ENCODE results near the gene TNP1.

TNP1 gene

DNA sequence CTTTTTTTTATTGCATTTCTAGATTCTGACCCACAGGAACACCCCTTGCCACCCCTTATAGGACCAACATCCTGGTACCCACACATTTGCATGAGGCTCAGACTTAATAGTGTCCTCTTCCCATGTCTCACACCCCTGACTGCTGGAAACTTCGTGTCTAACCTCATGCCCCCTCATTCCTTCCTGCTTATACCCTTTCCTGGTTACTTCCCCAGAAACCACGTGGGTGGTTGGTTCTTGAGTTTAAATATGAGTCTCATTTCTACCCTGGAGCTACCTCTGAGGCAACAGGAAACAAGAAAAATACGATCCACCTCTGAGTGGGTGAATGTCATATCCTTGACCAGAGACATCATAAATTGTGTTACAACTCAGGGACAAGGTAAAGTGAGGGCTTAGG, 1.6 kb downstream of the TNP1 start:
- no peaks in the 10 kb centered on the region for H3K9me3 ChIP-seq (ENCODE audit: control insufficient read depth, insufficient read depth, low read depth, low read length)
- H3K36me3 ChIP-seq (ENCODE audit: control insufficient read depth, insufficient read depth, low read length) = no peaks in the 10 kb centered on the region
- H3K4me3 ChIP-seq (ENCODE audit: low read depth, low read length) = no peak overlapping the region
- H3K27ac ChIP-seq (ENCODE audit: low read depth, low read length) = no peak overlapping the region
- no peaks in the 10 kb centered on the region for H3K27me3 ChIP-seq (ENCODE audit: control insufficient read depth, insufficient read depth, low read length)
- H3K9ac ChIP-seq (ENCODE audit: low read length) = no peak overlapping the region
- peaks cover 9% of the 10 kb centered on the region for H3K4me1 ChIP-seq (ENCODE audit: control insufficient read depth, insufficient read depth, low read length)

DNA sequence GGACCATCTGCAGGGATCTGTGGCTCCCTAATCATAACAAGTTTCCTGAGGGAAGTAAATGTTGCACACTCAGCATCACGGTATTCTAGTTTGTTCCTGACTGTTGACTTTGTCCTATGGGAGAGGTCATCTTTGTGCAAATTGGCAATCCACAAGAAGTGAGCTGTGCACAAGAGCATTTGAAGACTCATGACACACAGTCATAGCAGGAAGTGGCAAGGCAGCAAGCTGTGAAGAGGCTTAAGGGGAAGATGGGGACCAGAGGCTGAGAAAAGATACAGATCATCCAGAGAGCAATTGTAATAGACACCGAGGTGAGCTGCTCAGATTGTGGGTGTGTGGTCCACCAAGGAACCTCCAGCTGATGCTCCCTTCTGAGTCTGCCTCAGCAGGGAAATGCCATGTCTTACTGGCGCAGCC, 2.7 kb downstream of the TNP1 start:
- no peak overlapping the region for H3K9ac ChIP-seq (ENCODE audit: low read length)
- H3K27me3 ChIP-seq (ENCODE audit: control insufficient read depth, insufficient read depth, low read length) = no peaks in the 10 kb centered on the region
- H3K36me3 ChIP-seq (ENCODE audit: control insufficient read depth, insufficient read depth, low read length) = no peaks in the 10 kb centered on the region
- H3K27ac ChIP-seq (ENCODE audit: low read depth, low read length) = no peak overlapping the region
- peaks cover 9% of the 10 kb centered on the region for H3K4me1 ChIP-seq (ENCODE audit: control insufficient read depth, insufficient read depth, low read length)
- no peaks in the 10 kb centered on the region for H3K9me3 ChIP-seq (ENCODE audit: control insufficient read depth, insufficient read depth, low read depth, low read length)
- no peak overlapping the region for H3K4me3 ChIP-seq (ENCODE audit: low read depth, low read length)

DNA sequence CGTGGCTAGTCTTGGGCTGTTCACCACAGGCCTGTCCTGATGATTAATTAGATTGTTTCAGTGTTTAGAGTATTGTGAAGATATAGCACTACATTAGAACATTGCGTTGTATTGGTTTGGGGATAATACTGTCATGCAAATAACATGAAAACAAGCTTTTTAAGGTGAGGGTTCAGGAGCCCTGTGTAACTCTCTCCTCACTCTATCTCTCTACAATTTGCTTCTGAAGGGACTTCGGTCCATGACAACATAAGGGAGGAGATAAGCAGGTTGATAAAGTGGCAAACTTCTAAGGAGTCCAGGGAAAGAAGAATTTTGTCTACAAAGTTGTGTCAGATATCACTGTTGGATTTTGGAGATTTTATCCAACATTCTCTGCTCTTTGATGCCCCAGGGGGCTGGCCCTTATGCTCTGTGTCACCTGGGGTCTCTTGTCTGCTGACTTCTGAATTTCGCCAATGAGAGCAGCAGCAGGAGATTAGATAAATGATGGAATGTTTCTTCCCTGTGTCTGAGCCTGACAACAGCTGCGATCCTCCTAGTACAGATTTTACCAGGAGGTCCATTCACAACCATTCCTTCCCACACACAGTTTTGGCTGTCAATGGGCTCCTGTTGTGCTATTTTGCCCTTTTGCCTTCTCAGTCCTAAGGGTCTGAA, 3.3 kb downstream of the TNP1 start:
- no peaks in the 10 kb centered on the region for H3K27me3 ChIP-seq (ENCODE audit: control insufficient read depth, insufficient read depth, low read length)
- H3K36me3 ChIP-seq (ENCODE audit: control insufficient read depth, insufficient read depth, low read length) = no peaks in the 10 kb centered on the region
- H3K9me3 ChIP-seq (ENCODE audit: control insufficient read depth, insufficient read depth, low read depth, low read length) = no peaks in the 10 kb centered on the region
- H3K27ac ChIP-seq (ENCODE audit: low read depth, low read length) = no peak overlapping the region
- H3K4me3 ChIP-seq (ENCODE audit: low read depth, low read length) = no peak overlapping the region
- peaks cover 9% of the 10 kb centered on the region for H3K4me1 ChIP-seq (ENCODE audit: control insufficient read depth, insufficient read depth, low read length)
- no peak overlapping the region for H3K9ac ChIP-seq (ENCODE audit: low read length)

DNA sequence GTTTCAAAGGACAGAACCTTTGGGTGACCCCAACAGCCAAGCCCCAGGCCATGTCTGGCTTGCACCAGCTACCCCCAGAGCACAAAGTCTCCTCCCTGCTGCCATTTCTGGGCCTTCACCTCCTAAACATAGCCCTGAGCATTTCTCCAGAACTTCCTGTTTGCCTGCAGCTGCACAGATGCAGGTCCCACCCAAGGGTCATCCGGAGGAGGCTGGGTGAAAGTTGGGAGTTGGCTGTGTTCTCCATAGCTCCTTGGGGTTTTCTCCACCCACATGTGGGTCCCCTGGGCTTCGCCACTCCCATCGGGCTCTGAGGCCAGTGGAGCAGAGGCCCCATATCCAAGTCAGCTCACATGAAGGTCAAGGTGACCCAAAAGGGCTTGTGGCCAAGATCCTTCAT, 4.3 kb downstream of the TNP1 start:
- Histone ChIP-seq H3K9ac (ENCODE audit: low read length) (no peak overlapping the region), H3K9me3 (ENCODE audit: control insufficient read depth, insufficient read depth, low read depth, low read length) (no peaks in the 10 kb centered on the region), H3K4me1 (ENCODE audit: control insufficient read depth, insufficient read depth, low read length) (peaks cover 9% of the 10 kb centered on the region)

DNA sequence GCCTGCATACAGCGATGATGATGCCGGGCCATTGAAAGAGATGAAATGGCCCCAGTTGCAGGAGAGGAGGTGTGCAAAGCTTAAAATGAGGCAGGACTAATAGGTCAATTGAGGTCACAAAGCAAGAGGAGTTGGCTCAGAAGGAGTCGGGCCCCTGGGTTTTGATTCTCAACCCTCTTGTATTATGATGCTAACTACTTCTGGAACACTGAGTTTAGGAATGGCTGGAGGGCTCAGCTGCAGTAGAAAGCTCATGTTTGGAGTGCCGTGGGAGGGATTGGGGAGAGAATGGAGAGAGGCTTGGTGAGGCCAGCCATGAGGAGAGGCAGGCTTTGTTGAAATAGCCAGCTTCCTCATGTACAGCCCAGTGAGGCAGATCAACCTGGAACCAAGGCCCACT, 4.8 kb downstream of the TNP1 start:
- Histone ChIP-seq H3K4me1 (ENCODE audit: control insufficient read depth, insufficient read depth, low read length) (peaks cover 9% of the 10 kb centered on the region), H3K27me3 (ENCODE audit: control insufficient read depth, insufficient read depth, low read length) (no peaks in the 10 kb centered on the region), H3K4me3 (ENCODE audit: low read depth, low read length) (no peak overlapping the region), H3K36me3 (ENCODE audit: control insufficient read depth, insufficient read depth, low read length) (no peaks in the 10 kb centered on the region), H3K27ac (ENCODE audit: low read depth, low read length) (no peak overlapping the region), H3K9ac (ENCODE audit: low read length) (no peak overlapping the region), H3K9me3 (ENCODE audit: control insufficient read depth, insufficient read depth, low read depth, low read length) (no peaks in the 10 kb centered on the region)

More for the DNA sequence above, 4.3 kb downstream of the TNP1 start:
- Histone ChIP-seq H3K27ac (ENCODE audit: low read depth, low read length) (no peak overlapping the region), H3K27me3 (ENCODE audit: control insufficient read depth, insufficient read depth, low read length) (no peaks in the 10 kb centered on the region), H3K36me3 (ENCODE audit: control insufficient read depth, insufficient read depth, low read length) (no peaks in the 10 kb centered on the region), H3K4me3 (ENCODE audit: low read depth, low read length) (no peak overlapping the region)

DNA sequence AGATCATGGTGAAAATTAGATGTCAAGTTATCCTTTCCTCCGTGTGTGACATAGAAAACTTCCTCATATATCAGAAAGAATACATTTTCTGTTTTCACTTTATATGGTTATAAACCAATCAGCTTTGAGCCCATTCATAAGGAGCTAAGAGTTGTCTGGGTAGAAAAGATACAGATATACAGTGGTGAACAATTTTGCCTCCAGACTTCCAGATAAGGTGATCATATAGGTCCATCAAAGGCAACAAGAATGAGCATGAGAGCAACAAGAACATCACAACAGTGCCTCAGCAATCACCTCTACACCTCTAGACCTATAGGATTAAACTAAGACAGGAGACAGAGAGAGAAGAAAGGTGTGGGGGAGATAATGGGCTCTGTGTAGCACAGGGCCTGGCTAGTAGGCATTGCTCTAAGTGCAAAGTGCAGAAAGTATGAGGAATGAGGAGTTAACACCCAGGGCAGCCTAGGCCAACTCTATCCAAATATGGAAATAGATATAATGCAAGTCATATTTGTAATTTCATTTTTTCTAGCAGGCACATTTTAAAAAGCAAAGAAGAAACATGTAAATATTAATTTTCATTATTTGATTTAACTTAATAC, 8.3 kb downstream of the TNP1 start:
- Histone ChIP-seq H3K27me3 (ENCODE audit: control insufficient read depth, insufficient read depth, low read length) (no peaks in the 10 kb centered on the region), H3K9ac (ENCODE audit: low read length) (no peak overlapping the region), H3K4me1 (ENCODE audit: control insufficient read depth, insufficient read depth, low read length) (peaks cover 9% of the 10 kb centered on the region), H3K4me3 (ENCODE audit: low read depth, low read length) (no peak overlapping the region), H3K9me3 (ENCODE audit: control insufficient read depth, insufficient read depth, low read depth, low read length) (no peaks in the 10 kb centered on the region), H3K36me3 (ENCODE audit: control insufficient read depth, insufficient read depth, low read length) (no peaks in the 10 kb centered on the region), H3K27ac (ENCODE audit: low read depth, low read length) (no peak overlapping the region)

DNA sequence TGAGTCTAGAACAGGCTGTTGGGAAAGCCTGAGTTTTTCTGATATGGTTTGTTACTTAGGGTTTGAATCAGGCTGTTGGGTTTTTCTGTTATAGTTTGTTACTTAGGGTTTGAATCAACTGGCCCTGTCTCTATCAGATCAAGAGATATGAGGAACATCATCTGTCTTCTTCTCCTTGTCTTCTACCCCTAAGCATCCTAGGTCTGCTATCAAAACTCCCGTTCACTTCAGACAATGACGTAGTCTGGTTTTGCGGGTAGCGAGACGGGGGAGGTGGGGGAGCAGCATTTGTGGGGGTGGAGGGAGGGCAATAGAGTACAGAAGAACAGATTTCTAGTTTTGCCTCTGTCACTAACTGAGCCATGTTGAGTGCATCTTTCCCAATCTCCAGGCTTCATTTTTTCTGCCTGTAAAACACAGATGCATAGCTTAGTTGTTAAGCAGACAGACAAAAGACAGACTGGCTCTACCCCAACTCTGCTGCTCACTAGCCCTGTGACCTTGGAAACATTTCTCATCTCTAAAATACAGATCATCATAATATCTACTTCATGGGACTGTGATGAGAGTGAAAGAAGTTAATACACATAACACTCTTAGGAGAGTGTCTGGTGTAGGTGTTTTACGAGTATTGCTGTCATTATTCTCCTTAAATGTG, 9.1 kb downstream of the TNP1 start:
- H3K9me3 ChIP-seq (ENCODE audit: control insufficient read depth, insufficient read depth, low read depth, low read length) = no peaks in the 10 kb centered on the region
- H3K27me3 ChIP-seq (ENCODE audit: control insufficient read depth, insufficient read depth, low read length) = no peaks in the 10 kb centered on the region
- no peak overlapping the region for H3K9ac ChIP-seq (ENCODE audit: low read length)
- no peaks in the 10 kb centered on the region for H3K36me3 ChIP-seq (ENCODE audit: control insufficient read depth, insufficient read depth, low read length)
- H3K4me3 ChIP-seq (ENCODE audit: low read depth, low read length) = no peak overlapping the region
- H3K4me1 ChIP-seq (ENCODE audit: control insufficient read depth, insufficient read depth, low read length) = peaks cover 9% of the 10 kb centered on the region
- H3K27ac ChIP-seq (ENCODE audit: low read depth, low read length) = no peak overlapping the region

DNA sequence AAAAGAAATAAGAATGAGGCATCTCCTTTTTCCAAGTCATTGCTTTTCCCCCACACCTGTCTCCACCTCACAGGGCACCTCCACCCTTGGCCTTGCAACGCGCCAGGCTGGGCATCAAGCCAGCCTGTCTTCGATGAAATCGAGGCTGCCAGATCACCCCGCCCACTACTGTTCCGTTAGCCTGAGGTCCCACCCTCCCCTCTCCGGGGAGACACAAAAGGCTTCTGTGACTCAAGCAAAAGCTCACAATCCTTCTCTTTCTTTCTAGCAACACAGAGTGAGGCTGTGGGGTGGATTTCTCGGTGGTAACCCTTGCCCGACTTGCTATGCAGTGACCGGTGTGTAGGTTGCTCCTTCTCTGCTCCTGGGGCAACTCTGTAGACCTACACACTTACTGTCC, 9.9 kb downstream of the TNP1 start:
- Histone ChIP-seq H3K9ac (ENCODE audit: low read length) (no peak overlapping the region), H3K4me3 (ENCODE audit: low read depth, low read length) (no peak overlapping the region), H3K36me3 (ENCODE audit: control insufficient read depth, insufficient read depth, low read length) (no peaks in the 10 kb centered on the region), H3K27ac (ENCODE audit: low read depth, low read length) (no peak overlapping the region), H3K27me3 (ENCODE audit: control insufficient read depth, insufficient read depth, low read length) (no peaks in the 10 kb centered on the region), H3K9me3 (ENCODE audit: control insufficient read depth, insufficient read depth, low read depth, low read length) (no peaks in the 10 kb centered on the region), H3K4me1 (ENCODE audit: control insufficient read depth, insufficient read depth, low read length) (peaks cover 1% of the 10 kb centered on the region)

DNA sequence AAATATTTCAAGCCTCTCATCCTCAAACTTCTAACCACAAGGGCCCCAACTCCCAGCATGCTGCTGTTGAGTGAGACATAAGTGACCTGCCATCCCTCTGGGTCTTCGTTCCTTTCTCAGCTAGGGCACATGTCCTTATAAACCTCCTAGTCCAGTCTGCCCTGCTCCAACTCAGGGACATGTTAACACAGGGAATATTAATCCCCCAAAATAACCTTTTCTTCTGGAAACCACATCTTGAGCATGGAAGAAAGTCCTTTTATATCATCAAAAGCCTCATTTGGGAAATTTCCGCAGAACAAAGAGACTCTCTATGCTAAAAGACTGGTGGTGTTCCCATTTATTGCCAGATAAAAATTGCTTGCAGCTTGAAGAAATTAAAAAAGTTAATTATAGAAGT, 14.4 kb downstream of the TNP1 start:
- Histone ChIP-seq H3K4me1 (ENCODE audit: control insufficient read depth, insufficient read depth, low read length) (no peaks in the 10 kb centered on the region), H3K9ac (ENCODE audit: low read length) (no peak overlapping the region), H3K9me3 (ENCODE audit: control insufficient read depth, insufficient read depth, low read depth, low read length) (0 out of 2 replicates have a peak, but pooled peaks cover 2% of the 10 kb centered on the region), H3K36me3 (ENCODE audit: control insufficient read depth, insufficient read depth, low read length) (no peaks in the 10 kb centered on the region), H3K27ac (ENCODE audit: low read depth, low read length) (no peak overlapping the region), H3K27me3 (ENCODE audit: control insufficient read depth, insufficient read depth, low read length) (no peaks in the 10 kb centered on the region), H3K4me3 (ENCODE audit: low read depth, low read length) (no peak overlapping the region)

DNA sequence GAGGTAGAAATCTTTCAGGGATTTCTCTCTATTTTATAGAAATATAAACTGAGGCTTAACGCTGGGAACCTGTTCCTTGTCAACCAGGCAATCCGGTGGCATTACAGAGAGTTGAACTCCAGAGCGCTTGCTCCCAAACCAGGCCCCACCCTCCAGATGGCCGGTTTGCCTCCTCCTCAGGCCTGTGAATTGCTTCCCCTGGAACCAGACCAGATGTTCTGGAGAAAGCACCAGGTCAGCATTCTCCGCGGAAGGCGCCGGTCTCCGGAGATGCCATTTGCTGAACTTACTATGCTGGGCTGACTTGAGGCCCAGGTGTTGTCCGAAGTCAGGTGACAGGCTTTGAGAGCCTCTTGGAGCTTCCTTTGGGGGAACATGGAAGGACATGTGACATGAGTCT, 17.2 kb downstream of the TNP1 start:
- H3K27ac ChIP-seq (ENCODE audit: low read depth, low read length) = no peak overlapping the region

DNA sequence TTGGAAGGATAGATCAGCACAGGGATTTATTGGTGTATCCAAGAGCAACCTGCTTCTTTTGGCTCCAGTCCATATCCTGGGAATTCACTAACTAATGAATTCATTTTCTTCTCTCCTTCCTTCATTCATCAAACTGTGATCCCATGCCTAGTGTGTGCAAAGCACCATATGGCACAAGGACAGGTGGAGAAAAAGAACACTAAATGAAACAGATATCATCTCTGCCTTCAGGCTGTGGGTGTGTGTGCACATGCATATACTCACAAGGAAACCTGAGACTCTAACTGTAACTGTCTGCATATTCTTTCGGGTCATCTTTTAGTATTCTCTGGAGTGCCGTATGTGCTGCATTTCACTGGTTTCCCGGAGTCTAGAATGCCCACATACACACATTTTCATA, 20.2 kb downstream of the TNP1 start:
- H3K4me3 ChIP-seq (ENCODE audit: low read depth, low read length) = no peak overlapping the region
- no peaks in the 10 kb centered on the region for H3K27me3 ChIP-seq (ENCODE audit: control insufficient read depth, insufficient read depth, low read length)
- H3K27ac ChIP-seq (ENCODE audit: low read depth, low read length) = no peak overlapping the region
- 0 out of 2 replicates have a peak, but pooled peaks cover under 1% of the 10 kb centered on the region for H3K9me3 ChIP-seq (ENCODE audit: control insufficient read depth, insufficient read depth, low read depth, low read length)
- H3K4me1 ChIP-seq (ENCODE audit: control insufficient read depth, insufficient read depth, low read length) = no peaks in the 10 kb centered on the region
- no peaks in the 10 kb centered on the region for H3K36me3 ChIP-seq (ENCODE audit: control insufficient read depth, insufficient read depth, low read length)
- H3K9ac ChIP-seq (ENCODE audit: low read length) = no peak overlapping the region

More for the DNA sequence above, 17.2 kb downstream of the TNP1 start:
- Histone ChIP-seq H3K4me1 (ENCODE audit: control insufficient read depth, insufficient read depth, low read length) (no peaks in the 10 kb centered on the region), H3K4me3 (ENCODE audit: low read depth, low read length) (no peak overlapping the region), H3K27me3 (ENCODE audit: control insufficient read depth, insufficient read depth, low read length) (no peaks in the 10 kb centered on the region), H3K9me3 (ENCODE audit: control insufficient read depth, insufficient read depth, low read depth, low read length) (0 out of 2 replicates have a peak, but pooled peaks cover 2% of the 10 kb centered on the region), H3K36me3 (ENCODE audit: control insufficient read depth, insufficient read depth, low read length) (no peaks in the 10 kb centered on the region), H3K9ac (ENCODE audit: low read length) (no peak overlapping the region)
